Right forelimb (tissue), 1 donor: ENCODE data around the gene CAND2.
"Not testable (repeated sequence)": the region's sequence is repeated elsewhere in the genome, so short reads cannot be mapped to it uniquely, and the experiment has no call there.

Source experiments
- DNase-seq: peaks from one replicate; pipeline ENCODE4 v3.0.0-alpha.2; 2018

CAND2 gene

DNA sequence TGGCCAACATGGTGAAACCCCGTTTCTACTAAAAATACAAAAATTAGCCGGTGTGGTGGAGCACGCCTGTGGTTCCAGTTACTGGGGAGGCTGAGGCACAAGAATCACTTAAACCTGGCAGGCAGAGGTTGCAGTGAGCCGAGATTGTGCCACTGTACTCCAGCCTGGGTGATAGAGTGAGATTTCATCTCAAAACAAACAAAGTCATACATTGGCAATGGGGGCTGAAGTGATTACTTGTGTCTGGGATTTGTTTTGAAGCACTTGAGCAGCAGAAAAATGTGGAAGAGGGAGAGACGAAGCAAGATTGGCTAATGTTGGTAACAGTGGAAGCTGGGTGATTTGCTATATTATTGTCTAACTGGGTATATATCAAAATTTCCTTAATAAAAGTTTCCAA, 24.0 kb upstream of the CAND2 start:
- DNase-seq, result no peak

DNA sequence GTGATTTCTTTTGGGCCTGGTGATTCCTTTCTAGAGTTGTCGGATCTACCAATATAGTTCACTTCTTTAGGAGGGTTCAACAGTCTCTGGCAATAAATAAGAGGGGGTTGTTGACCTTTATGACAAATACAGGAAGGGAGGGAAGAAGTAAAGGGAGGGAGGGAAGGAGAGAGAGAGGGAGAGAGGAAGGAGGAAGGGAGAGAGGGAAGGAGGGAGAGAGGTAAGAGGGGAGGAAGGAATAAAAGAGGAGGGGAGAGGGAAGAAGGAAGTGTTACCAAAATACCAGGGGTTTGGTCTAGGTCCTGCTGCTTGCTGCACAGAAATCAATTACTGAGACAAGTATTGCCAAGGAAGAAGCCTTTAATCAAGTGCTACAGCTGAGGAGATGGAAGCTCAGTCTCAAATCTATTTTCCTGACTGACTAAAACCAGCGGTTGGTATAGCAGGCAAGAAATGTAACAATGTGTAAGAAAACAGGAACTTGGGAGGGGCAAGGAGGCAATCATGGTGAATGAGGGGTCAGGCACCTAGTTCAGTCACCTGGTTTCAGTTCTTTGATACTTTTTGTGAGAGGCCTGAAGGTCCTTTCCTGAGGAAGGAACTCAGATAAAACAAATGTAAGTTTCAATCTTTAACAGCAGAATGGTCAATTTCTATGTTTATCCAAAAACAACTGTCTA, 23.3 kb upstream of the CAND2 start:
- no peak for DNase-seq

DNA sequence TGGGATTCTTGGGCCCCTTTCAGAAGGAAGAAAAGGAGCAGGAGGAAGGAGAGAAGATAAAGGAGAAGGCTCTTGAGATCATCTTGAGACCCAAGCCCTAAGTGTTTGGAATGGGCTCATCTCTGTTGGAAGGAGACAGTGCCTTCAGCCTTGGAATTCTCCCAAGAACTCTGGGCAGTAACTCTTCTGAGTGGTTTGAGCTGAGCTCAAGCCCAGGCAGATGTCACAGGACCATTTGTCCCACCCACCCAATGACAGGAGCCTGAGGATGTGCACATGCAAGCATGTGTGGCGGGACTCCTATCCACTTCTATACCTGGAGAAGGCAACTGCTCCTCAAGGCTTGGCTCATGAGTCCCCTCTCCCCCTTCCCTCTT, 22.8 kb upstream of the CAND2 start:
- no peak for DNase-seq

DNA sequence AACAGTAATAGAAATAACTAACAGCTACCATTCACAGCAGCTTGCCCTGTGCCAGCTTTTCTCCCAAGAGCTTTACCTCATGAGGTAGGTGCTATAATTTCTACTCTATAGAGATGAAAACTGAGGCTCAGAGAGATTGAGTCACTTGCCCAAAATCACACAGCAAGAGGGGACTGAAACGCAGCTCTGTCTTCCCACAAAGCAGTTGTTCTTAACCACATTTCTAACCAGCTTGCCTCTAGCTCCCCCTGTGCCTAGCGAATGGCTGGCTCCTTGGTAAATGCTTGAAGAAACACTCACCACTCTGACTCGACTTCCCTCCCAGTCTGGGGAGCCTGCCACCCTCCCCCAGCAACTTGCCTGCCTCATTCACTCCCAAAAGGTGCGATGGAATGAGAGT, 21.9 kb upstream of the CAND2 start:
- DNase-seq, result no peak

DNA sequence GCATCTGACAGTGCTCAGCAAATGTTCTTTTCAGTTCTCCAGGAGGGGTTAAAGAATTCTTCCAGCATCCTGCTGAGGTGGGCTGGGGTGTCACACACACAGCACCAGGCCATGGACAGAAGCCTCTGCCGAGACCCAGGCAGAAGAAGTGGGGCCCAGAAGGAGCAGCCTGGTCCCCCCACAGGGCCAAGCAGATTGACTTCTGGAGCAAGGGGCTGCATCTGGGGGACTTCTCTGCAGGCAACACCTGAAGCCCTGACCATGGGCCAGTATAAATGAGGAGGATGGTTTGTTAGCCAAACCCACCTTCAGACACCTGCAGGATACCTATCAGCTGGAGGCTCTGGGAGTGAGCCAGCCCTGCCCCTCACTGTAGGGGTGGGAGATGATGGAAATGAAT, 21.3 kb upstream of the CAND2 start:
- no peak for DNase-seq

- DNase-seq, result not testable (repeated sequence)
Observed at GRCh38 chr3:12775970-12776369, 20.5 kb upstream of the CAND2 start.

DNA sequence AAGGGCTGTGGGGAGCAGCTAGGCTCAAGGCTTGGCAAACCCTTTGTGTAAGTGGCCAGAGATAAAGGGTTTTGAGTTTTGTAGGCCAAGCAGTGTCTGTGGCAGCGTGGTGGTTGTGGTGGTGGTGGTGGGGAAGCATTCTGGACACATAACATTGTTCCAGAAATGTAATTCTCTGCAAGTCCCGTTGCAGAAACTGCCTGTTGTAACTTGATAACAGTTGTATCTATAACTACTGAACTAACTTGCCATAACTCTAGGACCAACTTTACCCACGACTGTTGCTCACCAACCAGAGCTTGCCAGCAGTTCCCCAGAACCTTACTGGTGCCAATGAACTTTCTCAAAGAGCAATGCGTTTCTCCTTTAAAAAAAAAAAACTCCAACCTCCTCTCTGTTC, 19.3 kb upstream of the CAND2 start:
- DNase-seq, result no peak

DNA sequence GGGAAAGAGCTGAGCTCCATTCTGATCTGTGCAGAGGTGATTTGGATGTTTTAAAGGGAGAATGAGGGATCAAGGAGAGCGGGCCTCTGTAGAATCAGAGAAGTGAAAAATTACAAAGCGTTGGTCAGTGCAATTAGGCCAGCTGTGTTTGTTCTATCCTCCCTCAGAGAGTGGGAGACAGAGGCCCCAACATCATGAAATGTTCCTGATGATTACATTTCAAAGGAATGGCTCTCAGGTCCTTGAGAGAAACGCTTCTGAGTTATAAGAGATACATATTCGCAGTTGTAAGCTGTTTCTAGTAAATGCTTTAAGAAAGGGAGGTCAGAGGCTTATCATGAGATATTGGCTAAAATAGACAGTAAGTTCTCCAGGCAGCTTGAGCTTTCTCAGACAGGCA, 15.7 kb upstream of the CAND2 start:
- no peak for DNase-seq

DNA sequence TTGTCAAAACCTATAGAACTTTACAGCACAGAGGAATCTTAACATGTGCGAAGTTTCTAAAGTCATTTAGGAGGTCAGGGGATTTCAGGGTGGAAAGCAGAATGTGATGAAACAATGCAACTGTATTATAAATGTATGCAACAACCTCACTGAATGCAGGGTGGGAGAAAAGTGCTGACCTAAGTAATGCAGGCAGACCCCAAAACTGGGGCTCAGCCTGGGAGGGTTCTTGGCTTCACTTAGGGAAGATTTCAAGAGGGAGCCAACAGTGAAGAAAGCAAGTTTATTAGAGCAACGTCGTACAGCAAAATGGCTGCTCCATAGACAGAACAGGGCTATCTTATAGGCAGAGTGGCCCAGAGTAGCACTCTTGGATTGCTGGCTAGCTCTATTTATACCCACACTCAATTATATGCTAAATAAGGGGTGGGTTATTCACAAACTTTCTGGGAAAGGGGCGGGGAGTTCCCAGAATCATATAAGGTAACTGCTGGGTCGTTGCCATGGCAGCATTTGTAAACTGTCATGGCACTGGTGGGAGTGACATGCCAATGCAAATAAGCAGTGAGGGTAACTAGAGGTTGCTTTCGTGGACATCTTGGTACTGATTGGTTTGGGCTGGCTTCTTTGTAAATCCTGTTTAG, 14.2 kb upstream of the CAND2 start:
- DNase-seq, result no peak

DNA sequence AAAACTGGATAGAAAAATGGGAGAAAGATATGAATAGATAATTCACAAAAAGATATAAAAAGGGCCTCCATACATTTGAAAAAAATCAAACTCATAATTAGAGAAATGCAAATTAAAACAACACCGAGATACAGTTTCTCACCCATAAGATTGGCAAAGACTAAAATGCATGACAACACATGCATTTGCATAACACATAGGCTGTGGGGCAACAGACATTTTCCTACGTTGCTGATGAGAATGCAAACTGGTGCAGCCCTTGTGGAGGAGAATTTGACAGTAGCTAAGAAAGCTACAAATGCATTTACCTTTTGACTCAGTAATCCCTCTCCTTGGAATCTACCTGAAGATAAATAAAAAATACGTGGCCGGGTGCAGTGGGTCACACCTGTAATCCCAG, 11.4 kb upstream of the CAND2 start:
- DNase-seq, result no peak

DNA sequence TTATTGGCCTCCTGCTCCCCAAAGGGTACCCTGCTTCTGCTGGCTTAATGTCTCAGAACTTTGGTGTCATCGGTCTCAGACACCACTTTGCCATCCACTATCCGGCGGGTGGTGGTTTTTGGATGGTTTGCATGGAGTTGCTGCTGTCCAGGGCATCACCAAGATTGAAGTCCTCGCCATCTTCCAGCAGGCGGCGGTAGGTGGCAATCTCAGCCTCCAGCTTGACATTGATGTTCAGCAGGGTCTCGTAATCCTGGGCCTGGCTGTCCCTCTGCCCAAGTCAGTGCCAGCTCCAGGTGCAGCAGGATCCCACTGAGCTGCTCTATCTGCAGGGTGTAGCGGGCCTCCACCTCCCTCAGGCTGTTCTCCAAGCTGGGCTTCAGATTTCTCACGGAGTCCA, 9.1 kb upstream of the CAND2 start:
- not testable (repeated sequence) for DNase-seq

DNA sequence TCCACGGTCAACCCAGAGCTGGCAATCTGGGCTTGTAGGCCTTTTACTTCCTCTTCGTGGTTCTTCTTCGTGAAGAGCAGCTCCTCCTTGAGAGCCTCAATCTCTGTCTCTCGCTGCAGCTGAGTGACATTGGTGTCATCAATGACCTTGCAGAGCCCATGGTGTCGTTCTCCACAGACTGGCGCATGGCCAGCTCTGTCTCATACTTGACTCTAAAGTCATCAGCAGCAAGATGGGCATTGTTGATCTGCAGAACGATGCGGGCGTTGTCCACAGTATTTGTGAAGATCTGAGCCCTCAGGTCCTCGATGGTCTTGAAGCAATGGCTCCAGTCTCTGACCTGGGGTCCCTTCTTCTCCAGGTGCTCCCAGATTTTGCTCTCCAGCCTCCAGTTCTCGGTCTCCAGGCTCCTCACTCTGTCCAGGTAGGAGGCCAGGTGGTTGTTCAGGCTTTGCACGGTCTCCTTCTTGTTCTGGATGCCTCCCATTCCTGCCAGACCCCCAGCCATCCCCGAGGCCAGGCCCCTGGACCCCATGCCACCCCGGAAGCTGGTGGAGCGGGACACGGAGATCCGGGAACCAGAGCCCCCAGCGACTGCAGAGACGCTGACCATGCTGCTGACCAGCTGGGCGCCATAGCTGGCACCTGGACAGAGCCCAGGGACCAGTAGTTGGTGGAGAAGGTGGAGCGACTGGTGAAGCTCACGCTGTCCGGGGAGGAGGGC, 8.4 kb upstream of the CAND2 start:
- not testable (repeated sequence) for DNase-seq

DNA sequence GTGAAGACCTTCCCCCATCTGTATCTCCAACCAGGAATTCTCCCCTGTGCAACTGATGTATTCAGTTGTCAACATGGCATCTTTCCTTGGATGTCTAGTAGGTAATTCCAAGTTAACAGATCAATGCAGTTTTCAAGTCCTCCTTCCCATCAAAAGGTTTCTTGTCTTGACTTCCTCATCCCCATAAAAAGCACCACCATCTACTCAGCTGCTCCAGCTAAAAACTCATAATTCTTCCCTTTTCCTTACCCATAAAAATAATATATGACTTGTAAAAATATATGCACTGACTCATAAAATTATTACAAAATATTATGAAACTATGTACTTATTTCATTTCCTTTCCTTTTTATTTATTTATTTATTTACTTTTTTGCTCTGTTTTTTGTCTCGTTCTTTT, 5.0 kb upstream of the CAND2 start:
- no peak for DNase-seq

- DNase-seq, result no peak
Observed at GRCh38 chr3:12793701-12794100, 2.8 kb upstream of the CAND2 start.

- DNase-seq, result no peak
Observed at GRCh38 chr3:12797124-12797891, 828 bp downstream of the CAND2 start.

DNA sequence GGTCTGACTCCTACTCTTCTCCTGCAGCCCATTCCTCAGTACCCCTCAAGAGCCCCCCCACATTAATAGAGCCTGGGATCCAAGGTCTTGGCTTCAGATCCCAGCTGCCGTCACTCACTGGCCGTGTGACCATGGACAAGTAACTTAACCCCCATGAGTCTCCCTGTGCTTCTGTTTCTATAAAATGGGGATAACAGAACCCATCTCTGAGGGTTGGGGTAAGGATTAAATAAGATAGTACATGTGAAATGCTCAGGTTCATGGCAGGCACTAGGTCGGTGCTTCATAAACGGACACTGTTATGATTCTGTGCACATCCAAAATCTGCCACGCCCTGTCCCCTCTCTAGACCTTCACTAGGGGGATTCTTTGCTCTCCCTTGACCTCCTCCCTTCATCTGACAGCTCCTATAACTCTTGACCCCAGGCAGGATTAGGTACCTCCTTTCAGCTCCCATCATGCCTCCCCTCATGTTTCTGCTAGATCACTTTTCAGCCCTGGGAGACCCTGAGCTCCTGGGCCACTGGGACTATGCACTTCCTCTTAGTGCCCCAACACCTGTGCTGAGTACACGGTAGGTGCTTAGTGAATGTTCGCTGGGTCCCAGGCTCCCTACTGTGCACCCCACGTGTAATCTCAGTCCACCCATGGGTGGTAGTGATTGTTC, 1.5 kb downstream of the CAND2 start:
- DNase-seq, result no peak

DNA sequence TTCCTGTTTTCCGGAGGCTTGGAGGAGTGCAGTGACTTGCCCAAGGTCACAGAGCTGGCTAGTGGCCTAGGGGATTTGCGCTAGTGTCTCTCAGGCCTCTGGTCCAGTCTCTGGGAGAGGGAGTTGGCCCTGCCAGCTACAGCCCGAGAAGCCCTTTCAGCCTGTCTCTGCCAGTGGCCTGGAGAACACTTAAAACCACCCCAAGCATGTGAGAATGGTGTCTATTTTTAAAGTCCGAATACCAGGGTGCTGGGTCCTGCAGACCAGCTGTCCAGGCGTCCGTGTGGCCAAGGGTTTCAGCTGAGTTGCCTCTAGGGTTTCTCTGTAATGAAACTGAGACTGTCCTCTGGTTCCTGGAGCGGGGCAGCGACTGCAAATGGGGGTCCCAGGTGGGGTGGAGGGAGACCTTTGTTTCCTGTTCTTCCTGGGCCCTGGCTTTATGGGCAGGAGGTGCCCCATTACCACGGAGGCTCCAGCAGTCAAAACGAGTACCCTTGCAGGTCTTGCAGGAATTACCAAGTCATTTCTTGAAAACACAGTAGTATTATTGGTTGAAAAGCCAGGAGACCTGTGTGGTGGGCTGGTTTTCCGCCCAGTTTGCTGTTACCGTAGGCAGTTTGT, 2.2 kb downstream of the CAND2 start:
- DNase-seq, result no peak

GRCh38 chr3:12799525-12800440, 3.3 kb downstream of the CAND2 start:
- DNase-seq, result no peak

- peak; percentile 6 for DNase-seq
Observed at GRCh38 chr3:12803371-12803770, 6.9 kb downstream of the CAND2 start.

DNA sequence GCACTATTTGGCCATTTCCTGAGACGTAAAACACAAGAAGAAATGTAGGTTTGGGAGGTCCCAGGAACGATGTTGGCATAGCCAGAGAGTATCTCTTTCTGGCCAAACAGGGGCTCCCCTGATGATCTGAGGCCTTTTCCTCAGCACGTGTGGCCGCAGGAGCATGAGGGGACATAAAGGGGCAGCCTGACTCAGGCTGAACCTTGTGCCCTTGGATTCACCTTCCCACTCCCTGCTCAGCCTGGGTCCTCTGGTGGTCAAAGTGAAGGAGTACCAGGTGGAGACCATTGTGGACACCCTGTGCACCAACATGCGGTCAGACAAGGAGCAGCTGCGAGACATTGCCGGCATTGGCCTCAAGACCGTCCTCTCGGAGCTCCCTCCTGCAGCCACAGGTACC, 10.6 kb downstream of the CAND2 start:
- DNase-seq, result peak; percentile 25

- DNase-seq, result peak; percentile 35
Observed at GRCh38 chr3:12807601-12808359, 11.3 kb downstream of the CAND2 start.
